Nephron progenitor cell (in vitro differentiated cells): ENCODE results near the gene PAK4.
"Not testable (repeated sequence)": the region's sequence is repeated elsewhere in the genome, so short reads cannot be mapped to it uniquely, and the experiment has no call there.

Source experiments
- DNase-seq: peaks from one replicate; pipeline ENCODE4 v3.0.0; 2021
- H3K27ac Mint-ChIP-seq: 2 replicates; pipeline ENCODE4 v1.8.0; 2021; ENCODE audit warnings: mild to moderate bottlenecking, moderate library complexity, mixed read lengths
- H3K27me3 Mint-ChIP-seq: 2 replicates; pipeline ENCODE4 v1.8.0; 2021; ENCODE audit warnings: mild to moderate bottlenecking, low read depth, mixed read lengths; ENCODE audit not compliant: poor library complexity
- H3K36me3 Mint-ChIP-seq: 2 replicates; pipeline ENCODE4 v1.8.0; 2021; ENCODE audit warnings: low read depth, mixed read lengths
- H3K4me1 Mint-ChIP-seq: 2 replicates; pipeline ENCODE4 v1.8.0; 2021; ENCODE audit warnings: mixed read lengths
- H3K4me3 Mint-ChIP-seq: 2 replicates; pipeline ENCODE4 v1.8.0; 2021; ENCODE audit warnings: mild to moderate bottlenecking, moderate library complexity, mixed read lengths
- H3K9me3 Mint-ChIP-seq: 2 replicates; pipeline ENCODE4 v1.8.0; 2021; ENCODE audit warnings: mild to moderate bottlenecking, moderate library complexity, mixed read lengths
- CTCF ChIP-seq: fragments of 200-600 bp; sonication (generic); IDR thresholded peaks from 2 replicates; pipeline ENCODE4 v1.5.0; 2021; ENCODE audit warnings: antibody characterized with exemption

The PAK4 gene

GRCh38 chr19:39086386-39086785, 39.2 kb upstream of the PAK4 start:
- DNase-seq: no peak
- Mint-ChIP-seq H3K36me3 (no peaks in the 10 kb centered on the region), H3K27ac (no peak overlapping the region), H3K4me3 (no peak overlapping the region), H3K9me3 (no peaks in the 10 kb centered on the region), H3K4me1 (peaks cover 22% of the 10 kb centered on the region), H3K27me3 (peaks cover 100% of the 10 kb centered on the region)
- no peak for TF ChIP-seq CTCF

DNA sequence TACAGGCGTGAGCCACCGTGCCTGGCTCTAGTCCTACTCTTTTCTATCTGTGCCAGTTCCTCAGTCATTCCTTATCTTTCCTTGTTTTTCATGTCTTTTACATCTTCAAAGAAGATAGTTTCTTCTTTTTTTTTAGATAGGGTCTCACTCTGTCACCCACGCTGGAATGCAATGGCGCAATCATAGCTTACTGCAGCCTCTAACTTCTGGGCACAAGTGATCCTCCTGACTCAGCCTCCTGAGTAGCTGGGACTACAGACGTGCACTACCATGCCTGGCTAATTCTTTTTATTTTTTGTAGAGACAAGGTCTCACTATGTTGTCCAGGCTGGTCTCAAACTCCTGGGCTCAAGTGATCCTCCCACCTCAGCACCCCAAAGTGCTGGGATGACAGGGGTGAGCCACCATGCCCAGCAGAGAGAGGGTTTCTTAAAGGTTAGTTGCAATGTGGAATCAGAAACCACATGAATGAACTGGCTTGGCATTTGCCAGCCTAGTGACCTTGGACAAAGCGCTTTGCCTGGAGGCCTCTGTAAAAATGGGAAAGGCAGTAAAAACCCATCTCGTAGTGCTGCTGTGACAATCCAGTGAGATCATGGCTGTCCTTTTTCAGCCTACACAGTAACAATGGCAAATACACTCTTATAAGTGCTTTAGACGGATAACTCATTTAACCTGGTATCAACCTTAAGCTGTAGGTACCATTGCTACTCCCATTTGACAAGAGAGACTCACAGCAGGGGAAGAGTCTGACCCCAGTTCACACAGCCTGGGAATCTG, 37.5 kb upstream of the PAK4 start:
- no peaks in the 10 kb centered on the region for H3K9me3 Mint-ChIP-seq
- peaks cover 99% of the 10 kb centered on the region for H3K27me3 Mint-ChIP-seq
- TF ChIP-seq CTCF: no peak
- peaks cover 16% of the 10 kb centered on the region for H3K4me1 Mint-ChIP-seq
- H3K36me3 Mint-ChIP-seq: no peaks in the 10 kb centered on the region
- H3K4me3 Mint-ChIP-seq: no peak overlapping the region
- H3K27ac Mint-ChIP-seq: no peak overlapping the region
- DNase-seq: no peak

GRCh38 chr19:39090016-39090415, 35.6 kb upstream of the PAK4 start:
- DNase-seq, H3K4me3 Mint-ChIP-seq, H3K4me1 Mint-ChIP-seq, H3K9me3 Mint-ChIP-seq, H3K27ac Mint-ChIP-seq, H3K36me3 Mint-ChIP-seq: not testable (repeated sequence)
- peaks cover 94% of the 10 kb centered on the region for H3K27me3 Mint-ChIP-seq

GRCh38 chr19:39090881-39091280, 34.7 kb upstream of the PAK4 start:
- DNase-seq: no peak
- Mint-ChIP-seq H3K27ac (no peak overlapping the region), H3K4me1 (peaks cover 5% of the 10 kb centered on the region), H3K36me3 (no peaks in the 10 kb centered on the region), H3K27me3 (peaks cover 86% of the 10 kb centered on the region), H3K4me3 (no peak overlapping the region), H3K9me3 (peaks cover 6% of the 10 kb centered on the region)
- TF ChIP-seq CTCF: no peak

GRCh38 chr19:39095799-39096540, 29.6 kb upstream of the PAK4 start:
- H3K4me3 Mint-ChIP-seq, H3K27ac Mint-ChIP-seq, H3K36me3 Mint-ChIP-seq, H3K4me1 Mint-ChIP-seq, DNase-seq: not testable (repeated sequence)
- peaks cover 47% of the 10 kb centered on the region for H3K27me3 Mint-ChIP-seq
- peaks cover 12% of the 10 kb centered on the region for H3K9me3 Mint-ChIP-seq

DNA sequence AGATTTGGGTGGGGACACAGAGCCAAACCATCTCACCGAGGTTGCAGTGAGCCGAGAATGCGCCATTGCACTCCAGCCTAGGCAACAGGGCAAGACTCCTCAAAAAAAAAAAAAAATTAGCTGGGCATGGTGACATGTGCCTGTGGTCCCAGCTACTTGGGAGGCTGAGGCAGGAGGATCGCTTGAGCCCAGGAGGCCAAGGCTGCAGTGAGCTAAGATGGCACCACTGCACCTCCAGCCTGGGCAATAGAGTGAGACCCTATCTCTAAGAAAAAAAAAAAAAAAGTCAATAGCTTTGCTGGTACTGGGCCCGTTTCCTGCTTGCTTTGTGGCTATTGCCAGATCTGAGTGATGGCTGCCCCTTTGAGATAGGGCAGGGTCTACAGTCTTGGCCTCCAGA, 28.3 kb upstream of the PAK4 start:
- no peak overlapping the region for H3K4me3 Mint-ChIP-seq
- no peak for TF ChIP-seq CTCF
- H3K4me1 Mint-ChIP-seq: no peaks in the 10 kb centered on the region
- H3K27ac Mint-ChIP-seq: no peak overlapping the region
- peaks cover 39% of the 10 kb centered on the region for H3K27me3 Mint-ChIP-seq
- peaks cover 12% of the 10 kb centered on the region for H3K9me3 Mint-ChIP-seq
- no peaks in the 10 kb centered on the region for H3K36me3 Mint-ChIP-seq
- DNase-seq: no peak
